Stimulated activated CD4-positive, alpha-beta T cell treated with anti-CD3 and anti-CD28 coated beads, Interleukin-12 subunit alpha, Interleukin-12 subunit beta, amount 100 ng/mL, for 48 hours (primary cell): ENCODE measurements around the gene PAM.

Experiments used
- DNase-seq, 3 donors: peaks; one replicate each; pipeline ENCODE4 v3.0.0-alpha.2; 2020; ENCODE audit warnings: low read depth in 2 of 3, low spot score in 1 of 3

The PAM gene

GRCh38 chr5:102777099-102777498 lies 22.0 kb downstream of the PAM start:
- no peak for DNase-seq

DNA sequence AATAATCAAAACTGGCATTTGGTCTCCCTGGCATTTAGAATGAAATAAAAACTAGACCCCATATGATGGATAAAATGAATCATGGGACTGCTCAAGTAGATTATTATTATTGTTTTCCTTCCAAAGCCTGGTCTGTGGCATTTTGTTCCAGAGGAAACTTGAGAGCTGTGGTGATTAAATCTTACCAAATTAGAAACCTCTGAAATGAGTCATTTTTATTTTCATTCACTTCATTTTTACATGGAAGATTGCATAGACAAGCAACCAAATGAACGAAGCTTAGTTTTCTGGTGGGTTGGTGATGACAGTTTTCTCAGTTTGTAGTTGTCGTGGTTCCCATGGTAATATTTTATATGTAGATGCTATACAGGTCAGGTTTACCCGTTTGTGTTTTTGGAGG lies 23.4 kb downstream of the PAM start:
- no peak for DNase-seq

DNA sequence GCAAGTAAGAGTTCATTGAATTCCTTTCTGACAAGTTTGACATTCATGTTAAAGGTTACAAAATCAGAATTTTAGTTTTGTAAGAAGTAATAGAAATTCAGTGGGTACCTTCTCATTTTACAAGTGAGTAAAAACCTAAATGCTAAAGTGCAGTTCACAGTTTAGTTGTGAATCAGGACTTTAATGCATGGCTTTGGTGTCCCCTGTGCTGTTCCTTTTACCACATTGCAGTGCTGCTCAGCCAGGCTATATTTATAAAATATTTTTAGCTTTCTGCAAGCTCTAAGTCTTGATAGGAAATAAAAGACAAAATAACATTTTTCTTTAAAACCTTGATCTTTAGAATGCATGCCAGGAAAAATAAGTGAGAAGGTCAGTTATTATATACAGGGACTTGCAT lies 26.3 kb downstream of the PAM start:
- no peak for DNase-seq

- DNase-seq: no peak
These were observed 26.7 kb downstream of the PAM start for GRCh38 chr5:102781786-102782185.

DNA sequence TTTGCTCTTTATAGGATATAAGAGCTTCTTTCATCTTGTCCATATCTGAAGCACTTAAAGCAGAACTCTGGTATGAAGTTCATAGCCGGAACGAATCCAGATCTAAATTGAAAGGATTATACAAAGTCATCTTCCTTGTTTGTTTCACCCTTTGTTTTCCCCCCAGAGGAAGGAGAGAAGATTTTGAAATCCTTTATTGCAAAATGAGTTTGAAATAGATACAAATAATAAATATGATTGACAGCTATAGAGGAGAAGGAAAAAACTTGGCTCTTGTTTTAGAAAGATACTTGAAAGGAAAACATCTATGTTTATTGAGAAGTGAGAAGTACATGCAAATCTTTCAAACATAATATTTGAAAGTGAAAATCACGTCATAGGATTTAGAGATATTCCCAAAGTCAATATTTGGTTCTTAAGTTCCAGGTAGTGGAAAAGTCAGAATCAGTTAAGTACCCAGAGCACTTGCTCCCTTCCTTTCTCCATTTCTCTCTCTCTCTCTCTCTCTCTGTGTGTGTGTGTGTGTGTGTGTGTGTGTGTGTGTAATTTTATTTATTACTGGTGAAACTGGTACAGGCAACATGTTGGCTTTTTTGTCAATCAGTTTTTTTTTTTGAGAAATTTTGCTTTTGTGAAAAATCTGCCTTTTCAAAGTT lies 27.2 kb downstream of the PAM start:
- no peak for DNase-seq

- no peak for DNase-seq
These were observed 32.0 kb downstream of the PAM start for GRCh38 chr5:102787134-102787533.

GRCh38 chr5:102788788-102789187 lies 33.7 kb downstream of the PAM start:
- DNase-seq: no peak

- DNase-seq: no peak
These were observed 34.4 kb downstream of the PAM start for GRCh38 chr5:102789469-102789868.

- DNase-seq: no peak
These were observed 35.6 kb downstream of the PAM start for GRCh38 chr5:102790748-102791147.

DNA sequence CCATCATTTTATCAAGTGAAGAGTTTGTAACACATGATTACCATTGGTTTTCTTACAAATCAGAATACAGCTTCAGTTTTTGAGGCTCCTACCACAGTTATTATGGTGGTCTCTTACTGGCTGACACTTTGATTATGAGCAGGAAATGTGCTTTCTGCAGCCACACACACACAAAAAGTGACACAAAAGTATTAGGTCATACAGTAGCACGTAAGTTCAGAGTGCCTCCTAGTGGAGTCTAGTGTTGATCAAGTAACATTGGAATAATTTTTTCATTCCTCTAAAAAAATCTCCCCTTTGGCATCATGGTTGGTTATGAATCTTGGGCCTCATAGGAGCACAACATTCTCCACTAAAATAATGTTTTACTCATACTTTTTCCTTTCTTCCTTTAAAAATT lies 37.6 kb downstream of the PAM start:
- no peak for DNase-seq

GRCh38 chr5:102794047-102794446 lies 38.9 kb downstream of the PAM start:
- DNase-seq: no peak

GRCh38 chr5:102794677-102795331 lies 39.7 kb downstream of the PAM start:
- no peak for DNase-seq

DNA sequence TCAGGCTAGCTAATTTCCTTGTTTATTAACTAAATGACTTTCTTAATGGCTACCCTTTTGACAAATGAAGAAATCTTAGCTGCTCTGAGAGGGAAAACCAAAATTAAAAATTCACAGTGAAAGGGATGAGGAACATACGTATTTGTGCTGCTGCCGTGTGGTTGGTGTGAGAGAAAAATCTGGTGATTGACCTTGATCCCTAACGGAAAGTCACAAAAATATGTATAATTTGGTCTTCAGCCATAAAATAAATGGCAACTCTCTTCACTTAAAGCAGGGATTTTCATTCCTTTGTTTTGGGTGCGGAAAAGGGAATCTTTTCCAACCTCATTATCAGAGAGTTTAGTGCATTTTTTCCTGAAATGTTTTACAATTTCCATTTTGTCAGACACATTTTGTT lies 40.4 kb downstream of the PAM start:
- no peak for DNase-seq

GRCh38 chr5:102796009-102796408 lies 40.9 kb downstream of the PAM start:
- DNase-seq: no peak

GRCh38 chr5:102796498-102796897 lies 41.4 kb downstream of the PAM start:
- no peak for DNase-seq

DNA sequence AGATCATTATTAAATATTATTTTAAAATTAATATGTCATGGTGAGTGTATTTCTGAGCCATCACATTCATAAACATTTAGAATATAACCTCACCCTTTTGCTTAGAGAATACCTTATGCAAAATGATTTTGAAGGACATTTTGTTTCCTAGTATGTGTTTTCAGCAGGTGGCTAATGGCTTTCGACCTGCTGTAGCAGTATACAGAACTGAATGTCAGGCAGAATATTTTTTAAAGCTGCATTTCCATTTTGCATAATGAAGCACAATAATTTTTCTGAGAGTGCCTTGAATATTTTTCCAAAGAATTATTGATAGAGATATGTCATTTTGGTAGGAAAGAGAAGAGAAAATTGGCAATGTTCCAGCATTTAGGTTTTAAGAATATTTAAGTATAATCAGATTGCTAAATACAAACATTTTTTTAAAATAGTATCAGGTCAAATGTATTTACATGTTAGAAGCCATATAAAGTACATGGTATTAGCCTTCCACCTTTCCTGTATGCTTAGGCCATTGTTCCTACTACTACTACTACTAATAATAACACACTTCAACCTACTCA lies 42.3 kb downstream of the PAM start:
- DNase-seq: no peak

GRCh38 chr5:102798104-102798785 lies 43.1 kb downstream of the PAM start:
- DNase-seq: no peak

- DNase-seq: no peak
These were observed 43.9 kb downstream of the PAM start for GRCh38 chr5:102799017-102799416.

GRCh38 chr5:102800427-102800826 lies 45.3 kb downstream of the PAM start:
- no peak for DNase-seq

DNA sequence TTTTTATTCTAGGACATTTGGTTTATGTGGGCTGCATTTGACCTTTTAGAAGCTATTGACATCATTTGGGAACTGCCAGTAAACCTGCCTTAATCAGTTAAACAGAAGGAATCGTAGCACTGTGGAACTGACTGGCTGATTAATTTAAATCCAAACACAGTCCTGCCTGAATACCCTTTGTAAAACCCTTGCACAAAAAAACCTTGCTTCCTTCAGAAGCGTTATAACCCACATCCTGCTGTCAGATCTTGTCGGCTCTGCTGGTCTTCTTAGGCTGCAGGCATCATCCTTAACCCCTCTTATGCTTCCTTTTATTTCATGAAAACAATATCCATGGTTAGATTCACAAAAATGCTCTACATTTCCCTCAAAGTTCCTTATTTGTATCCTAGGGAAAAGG lies 46.3 kb downstream of the PAM start:
- DNase-seq: no peak

- DNase-seq: no peak
These were observed 47.8 kb downstream of the PAM start for GRCh38 chr5:102802708-102803458.
